Activated naive CD8-positive, alpha-beta T cell (primary cell): Measurements from ENCODE around the gene ENO3.

Experiments used
- H3K27ac Mint-ChIP-seq: one replicate; pipeline ENCODE4 v1.8.0; 2021; ENCODE audit warnings: mixed read lengths
- H3K27me3 Mint-ChIP-seq: one replicate; pipeline ENCODE4 v1.8.0; 2021; ENCODE audit warnings: mixed read lengths
- H3K36me3 Mint-ChIP-seq: one replicate; pipeline ENCODE4 v1.8.0; 2021; ENCODE audit warnings: mixed read lengths
- H3K4me1 Mint-ChIP-seq: one replicate; pipeline ENCODE4 v1.8.0; 2021; ENCODE audit warnings: low read depth, mixed read lengths
- H3K4me3 Mint-ChIP-seq: one replicate; pipeline ENCODE4 v1.8.0; 2021; ENCODE audit warnings: mild to moderate bottlenecking, mixed read lengths
- H3K9me3 Mint-ChIP-seq: one replicate; pipeline ENCODE4 v1.8.0; 2021; ENCODE audit warnings: low read depth, mixed read lengths

Gene ENO3

DNA sequence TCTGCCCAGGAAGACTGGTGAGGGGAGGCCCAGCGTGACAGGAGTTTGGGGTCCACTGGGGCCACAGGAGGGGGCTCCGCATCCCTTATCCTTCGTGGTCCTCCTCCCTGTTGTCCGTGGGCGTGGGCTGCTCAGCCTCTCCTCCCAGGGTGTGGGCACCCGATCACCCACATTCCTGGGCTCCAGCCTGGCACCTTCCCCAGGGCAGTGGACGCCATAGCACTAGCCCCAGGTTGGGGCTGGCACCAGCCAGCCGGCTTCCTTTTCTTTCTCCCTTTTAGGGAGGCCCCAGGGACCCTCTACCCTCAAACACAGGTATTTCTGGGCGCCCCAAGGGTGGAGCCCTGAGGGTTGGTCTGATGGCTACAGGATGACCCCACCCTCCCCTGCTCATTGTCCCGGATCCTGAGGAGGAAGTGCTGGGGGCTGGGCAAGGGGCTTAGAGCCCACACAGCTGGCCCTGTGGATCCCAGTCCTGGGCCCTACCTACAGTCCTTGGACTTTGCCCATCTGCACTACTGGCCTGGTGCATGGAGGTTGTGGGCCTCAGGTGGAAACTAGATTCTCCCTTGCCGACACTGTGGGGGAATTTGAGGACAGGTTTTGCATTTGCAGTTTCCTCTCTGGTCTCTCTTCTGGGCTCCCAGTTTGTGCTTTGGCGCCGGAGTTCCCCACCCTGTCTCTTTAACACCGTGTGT lies 48.0 kb downstream of the ENO3 start:
- no peaks in the 10 kb centered on the region for H3K27me3 Mint-ChIP-seq
- H3K36me3 Mint-ChIP-seq = peaks cover 2% of the 10 kb centered on the region
- peaks cover 21% of the 10 kb centered on the region for H3K4me1 Mint-ChIP-seq
- no peaks in the 10 kb centered on the region for H3K9me3 Mint-ChIP-seq
- H3K4me3 Mint-ChIP-seq = peak overlapping the region; percentile 81
- peak overlapping the region; percentile 66 for H3K27ac Mint-ChIP-seq

DNA sequence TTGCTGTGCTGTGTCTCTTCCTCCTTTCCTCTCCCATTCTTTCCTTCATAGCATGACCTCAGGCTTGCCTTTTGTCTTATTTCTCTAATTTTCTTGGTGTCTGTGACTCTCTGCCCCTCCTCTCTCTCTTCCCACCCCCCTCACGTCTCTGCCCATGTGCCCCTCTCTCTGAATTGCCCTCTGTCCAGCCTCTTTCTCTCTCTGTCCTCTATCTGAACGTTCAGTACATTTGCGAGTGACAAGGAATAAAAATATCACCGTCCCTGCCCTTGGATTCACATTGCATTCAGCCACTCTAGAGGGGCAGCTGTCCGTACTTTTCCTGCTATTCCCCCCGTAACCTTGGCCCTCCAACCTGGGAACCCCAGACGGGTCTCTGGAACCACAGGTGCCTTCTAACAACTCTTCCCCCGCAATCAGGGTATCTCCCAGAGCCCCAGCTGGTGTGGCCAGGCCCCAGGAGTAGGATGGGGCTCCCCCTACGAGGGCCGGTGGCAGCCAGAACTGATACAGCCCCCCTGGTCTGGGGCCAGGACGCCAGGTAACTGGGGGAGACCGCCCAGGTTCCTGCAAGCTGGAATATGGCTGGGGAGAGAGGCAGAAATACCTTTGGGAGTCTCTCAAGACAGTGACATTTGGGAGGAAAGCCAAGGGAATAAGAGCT lies 48.6 kb downstream of the ENO3 start:
- H3K4me3 Mint-ChIP-seq = peak overlapping the region; percentile 81
- no peaks in the 10 kb centered on the region for H3K27me3 Mint-ChIP-seq
- H3K4me1 Mint-ChIP-seq = peaks cover 21% of the 10 kb centered on the region
- peak overlapping the region; percentile 66 for H3K27ac Mint-ChIP-seq
- no peaks in the 10 kb centered on the region for H3K9me3 Mint-ChIP-seq
- peaks cover 5% of the 10 kb centered on the region for H3K36me3 Mint-ChIP-seq

DNA sequence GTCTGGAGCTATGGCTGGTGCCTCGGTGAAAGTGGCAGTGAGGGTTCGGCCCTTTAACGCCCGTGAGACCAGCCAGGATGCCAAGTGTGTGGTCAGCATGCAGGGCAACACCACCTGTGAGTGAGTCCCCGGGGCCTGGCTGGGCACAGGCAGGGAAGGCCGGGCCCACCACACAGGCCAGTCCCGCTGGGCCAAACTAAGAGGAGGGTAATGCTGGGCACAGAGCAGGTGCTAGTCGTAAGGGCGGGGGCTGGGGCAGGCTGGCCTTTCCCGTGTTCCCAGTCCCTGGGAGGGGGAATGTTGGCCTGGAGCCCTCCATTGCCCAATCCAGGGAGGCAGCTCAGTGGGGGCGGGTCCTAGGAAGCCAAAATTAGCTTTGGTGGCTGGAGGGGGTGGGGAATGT lies 49.3 kb downstream of the ENO3 start:
- H3K27me3 Mint-ChIP-seq = no peaks in the 10 kb centered on the region
- H3K36me3 Mint-ChIP-seq = peaks cover 8% of the 10 kb centered on the region
- peaks cover 19% of the 10 kb centered on the region for H3K4me1 Mint-ChIP-seq
- H3K9me3 Mint-ChIP-seq = no peaks in the 10 kb centered on the region
- no peak overlapping the region for H3K27ac Mint-ChIP-seq
- H3K4me3 Mint-ChIP-seq = no peak overlapping the region

DNA sequence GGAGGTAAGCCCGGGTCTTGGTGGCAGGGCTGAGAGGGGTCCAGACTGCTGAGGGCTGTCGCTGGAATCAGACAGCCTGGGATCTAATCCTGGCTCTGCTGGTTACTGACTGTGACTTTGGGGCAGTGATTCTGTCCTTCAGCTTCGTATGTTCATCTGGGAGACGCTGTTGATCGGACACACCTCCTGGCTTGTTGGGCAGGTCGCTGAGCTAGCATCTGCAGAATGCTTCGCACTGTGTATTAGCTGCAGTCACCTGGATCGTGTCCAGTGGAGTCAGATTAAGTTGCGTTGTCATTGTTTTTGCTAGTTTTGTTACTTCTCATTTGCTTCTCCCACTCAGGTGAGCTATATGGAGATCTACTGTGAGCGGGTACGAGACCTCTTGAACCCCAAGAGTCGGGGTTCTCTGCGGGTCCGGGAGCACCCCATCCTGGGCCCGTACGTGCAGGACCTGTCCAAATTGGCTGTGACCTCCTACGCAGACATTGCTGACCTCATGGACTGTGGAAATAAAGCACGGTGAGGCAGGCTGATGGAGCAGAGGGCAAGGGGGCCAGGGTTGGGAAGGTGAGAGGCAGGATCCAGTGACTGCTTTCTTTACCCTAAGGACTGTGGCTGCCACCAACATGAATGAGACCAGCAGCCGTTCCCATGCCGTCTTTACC lies 51.3 kb downstream of the ENO3 start:
- Mint-ChIP-seq H3K36me3 (peaks cover 10% of the 10 kb centered on the region), H3K4me1 (peaks cover 16% of the 10 kb centered on the region), H3K27me3 (no peaks in the 10 kb centered on the region), H3K9me3 (no peaks in the 10 kb centered on the region), H3K4me3 (no peak overlapping the region), H3K27ac (no peak overlapping the region)

DNA sequence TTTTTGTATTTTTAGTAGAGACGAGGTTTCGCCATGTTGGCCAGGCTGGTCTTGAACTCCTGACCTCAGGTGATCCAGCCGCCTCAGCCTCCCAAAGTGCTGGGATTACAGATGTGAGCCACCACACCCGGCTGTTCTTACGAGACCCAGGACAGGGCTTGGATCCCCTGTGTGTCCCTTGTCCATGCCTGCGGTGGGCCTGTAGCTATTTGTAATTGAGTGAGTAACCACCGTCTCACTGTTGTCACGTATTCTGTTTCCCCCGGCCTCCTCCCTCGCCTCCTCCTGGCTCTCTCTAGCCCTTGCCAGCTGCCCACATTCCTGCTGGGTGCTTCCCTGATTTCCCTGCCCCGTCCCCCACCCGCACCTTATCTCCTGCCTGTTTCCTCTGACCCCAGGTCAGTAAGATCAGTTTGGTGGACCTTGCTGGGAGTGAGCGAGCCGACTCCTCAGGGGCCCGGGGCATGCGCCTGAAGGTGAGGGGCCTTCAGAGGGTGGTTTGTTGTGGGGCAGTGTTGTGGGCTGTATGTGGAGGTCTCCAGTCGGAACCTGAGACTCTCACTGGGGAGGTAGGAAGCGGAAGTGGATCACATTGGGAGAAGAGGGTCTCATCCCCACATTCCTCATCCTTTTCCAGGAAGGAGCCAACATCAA lies 52.4 kb downstream of the ENO3 start:
- no peak overlapping the region for H3K27ac Mint-ChIP-seq
- H3K9me3 Mint-ChIP-seq = no peaks in the 10 kb centered on the region
- peaks cover 13% of the 10 kb centered on the region for H3K36me3 Mint-ChIP-seq
- no peak overlapping the region for H3K4me3 Mint-ChIP-seq
- no peaks in the 10 kb centered on the region for H3K27me3 Mint-ChIP-seq
- H3K4me1 Mint-ChIP-seq = peaks cover 15% of the 10 kb centered on the region
